Measurements from ENCODE around the gene IRGQ.
A peak's percentile ranks its signal among the peaks of the same experiment; 100 is the strongest.
"Not testable (repeated sequence)": the region's sequence is repeated elsewhere in the genome, so short reads cannot be mapped to it uniquely, and the experiment has no call there.

Gene IRGQ

GRCh38 chr19:43569657-43570056 is 26.3 kb downstream of the IRGQ start:
- no peak for DNase-seq

GRCh38 chr19:43564800-43565199 is 31.1 kb downstream of the IRGQ start:
- DNase-seq: no peak

- no peak for DNase-seq
These were observed 32.0 kb downstream of the IRGQ start for GRCh38 chr19:43563816-43564457.

DNA sequence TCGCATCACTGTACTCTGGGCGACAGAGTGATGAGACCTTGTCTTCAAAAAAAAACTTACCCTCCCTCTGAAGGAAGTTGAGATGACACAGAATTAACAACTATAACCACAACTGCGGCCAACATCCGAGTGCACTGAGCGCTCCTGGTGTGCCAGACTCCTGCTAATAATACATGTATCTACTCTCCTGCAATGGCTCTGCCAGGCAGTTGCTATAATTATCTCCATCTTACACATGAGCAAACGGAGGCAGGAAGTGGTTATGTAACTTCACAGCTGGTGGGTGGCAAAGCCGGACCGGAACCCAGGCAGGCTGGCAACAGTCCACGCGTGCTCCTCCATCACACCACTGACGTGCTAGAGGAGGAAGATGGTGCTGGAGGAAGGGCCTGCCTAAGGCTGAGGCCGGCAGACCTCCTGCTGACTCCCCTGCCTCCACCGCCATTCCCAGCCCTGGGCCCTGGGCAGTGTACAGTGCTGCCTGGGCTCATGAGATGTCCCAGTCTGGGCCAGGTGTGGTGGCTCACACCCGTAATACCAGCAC is 33.2 kb downstream of the IRGQ start:
- peak; percentile 92 for DNase-seq

- DNase-seq: no peak
These were observed 33.7 kb downstream of the IRGQ start for GRCh38 chr19:43562226-43562697.

DNA sequence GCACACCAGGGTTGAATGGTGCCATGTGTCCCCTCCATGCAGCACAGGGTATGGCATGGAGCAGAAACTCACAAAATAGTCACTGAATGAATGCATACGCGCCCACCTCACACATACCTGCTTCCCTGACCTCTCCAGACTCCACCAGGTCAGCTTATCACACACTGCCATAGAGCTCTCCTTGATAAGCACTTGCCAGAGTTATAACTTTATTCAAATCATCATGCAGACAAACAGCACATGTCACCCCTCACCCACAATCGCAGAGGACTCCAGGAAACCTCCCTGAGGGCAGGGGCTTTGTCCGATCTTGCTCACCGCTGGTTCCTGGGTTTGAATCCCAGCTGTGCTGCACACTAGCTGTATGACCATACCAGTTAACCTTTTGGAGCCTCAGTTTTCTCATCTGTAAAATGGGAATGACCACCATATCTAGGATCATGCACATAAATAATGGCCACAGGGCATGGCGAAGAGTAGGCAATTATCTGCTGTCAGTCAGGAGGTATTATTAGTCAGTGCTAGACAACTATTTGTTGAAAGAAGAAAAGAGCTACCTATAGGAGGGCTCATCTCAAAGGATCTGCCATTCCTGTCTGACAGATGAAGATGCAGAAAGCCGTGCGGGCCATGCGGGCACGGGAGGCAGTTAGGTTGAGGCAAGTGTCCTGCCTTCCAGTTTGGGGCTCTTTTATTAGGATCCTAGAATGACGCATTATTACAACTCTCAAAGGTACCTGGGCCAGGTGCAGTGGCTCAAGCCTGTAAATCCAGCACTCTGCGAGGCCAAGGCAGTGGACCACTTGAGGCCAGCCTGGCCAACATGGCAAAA is 34.6 kb downstream of the IRGQ start:
- DNase-seq: no peak

- no peak for DNase-seq
These were observed 35.2 kb downstream of the IRGQ start for GRCh38 chr19:43560687-43561086.

- DNase-seq: peak; percentile 86
These were observed 40.7 kb downstream of the IRGQ start for GRCh38 chr19:43555185-43555770.

GRCh38 chr19:43554317-43554895 is 41.5 kb downstream of the IRGQ start:
- DNase-seq: no peak

- no peak for DNase-seq
These were observed 42.3 kb downstream of the IRGQ start for GRCh38 chr19:43553656-43554055.

GRCh38 chr19:43552616-43553015 is 43.3 kb downstream of the IRGQ start:
- DNase-seq: no peak

- DNase-seq: no peak
These were observed 43.8 kb downstream of the IRGQ start for GRCh38 chr19:43552198-43552450.

GRCh38 chr19:43551399-43552197 is 44.3 kb downstream of the IRGQ start:
- DNase-seq: no peak

GRCh38 chr19:43548706-43549105 is 47.2 kb downstream of the IRGQ start:
- no peak for DNase-seq

DNA sequence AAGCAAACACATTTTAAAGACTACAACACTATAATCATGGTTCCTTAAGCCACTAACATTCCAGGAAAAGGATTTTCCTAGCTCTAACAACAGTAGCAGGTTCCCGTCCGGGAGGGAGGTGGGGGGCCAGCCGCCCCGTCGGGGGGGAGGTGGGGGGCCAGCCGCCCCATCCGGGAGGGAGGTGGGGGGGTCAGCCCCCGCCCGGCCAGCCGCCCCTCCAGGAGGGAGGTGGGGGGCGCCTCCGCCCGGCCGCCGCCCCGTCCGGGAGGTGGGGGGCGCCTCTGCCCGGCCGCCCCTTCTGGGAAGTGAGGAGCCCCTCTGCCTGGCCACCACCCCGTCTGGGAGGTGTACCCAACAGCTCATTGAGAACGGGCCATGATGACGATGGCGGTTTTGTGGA is 48.0 kb downstream of the IRGQ start:
- DNase-seq: not testable (repeated sequence)

DNA sequence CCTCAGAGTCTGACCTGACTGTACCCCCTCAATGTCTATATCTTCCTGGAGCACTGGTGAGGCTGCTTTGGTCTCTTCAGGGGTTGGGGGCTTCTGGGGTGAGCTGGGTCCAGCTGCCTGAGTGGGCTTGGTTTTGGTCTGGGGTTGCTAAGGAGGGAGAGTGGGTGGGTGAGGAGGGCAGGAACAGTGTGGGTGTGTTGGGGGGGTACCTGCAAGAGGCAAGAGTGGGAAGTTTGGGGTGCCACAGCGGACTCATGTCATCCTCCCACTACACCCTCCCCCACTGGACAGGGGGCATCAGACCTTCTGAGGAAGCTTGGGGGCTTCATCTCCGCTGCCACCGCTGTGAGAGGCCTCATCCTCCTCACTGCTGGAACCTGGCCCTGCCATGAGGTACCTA is 49.4 kb downstream of the IRGQ start:
- no peak for DNase-seq

- DNase-seq: no peak
These were observed 50.0 kb downstream of the IRGQ start for GRCh38 chr19:43545981-43546380.

DNA sequence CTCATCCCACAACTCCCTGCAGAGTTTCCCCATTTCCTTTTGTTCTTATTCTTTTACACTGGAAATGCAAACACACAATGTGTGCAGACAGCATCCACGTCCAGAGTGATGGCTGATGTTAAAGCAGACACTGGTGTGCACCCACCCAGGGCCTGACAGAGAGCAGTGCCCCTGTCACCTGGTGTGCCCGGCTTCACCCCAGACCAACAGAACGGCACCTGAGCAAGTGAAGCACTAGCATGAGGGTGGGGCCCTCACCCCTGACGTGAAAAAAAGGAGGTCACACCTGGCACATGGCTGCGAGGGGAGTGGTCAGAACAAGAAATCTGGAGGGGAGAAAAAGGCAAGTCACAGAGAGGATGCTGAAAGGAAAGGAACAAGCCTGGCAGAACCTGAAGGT is 50.7 kb downstream of the IRGQ start:
- no peak for DNase-seq

- DNase-seq: no peak
These were observed 51.9 kb downstream of the IRGQ start for GRCh38 chr19:43544077-43544476.

DNA sequence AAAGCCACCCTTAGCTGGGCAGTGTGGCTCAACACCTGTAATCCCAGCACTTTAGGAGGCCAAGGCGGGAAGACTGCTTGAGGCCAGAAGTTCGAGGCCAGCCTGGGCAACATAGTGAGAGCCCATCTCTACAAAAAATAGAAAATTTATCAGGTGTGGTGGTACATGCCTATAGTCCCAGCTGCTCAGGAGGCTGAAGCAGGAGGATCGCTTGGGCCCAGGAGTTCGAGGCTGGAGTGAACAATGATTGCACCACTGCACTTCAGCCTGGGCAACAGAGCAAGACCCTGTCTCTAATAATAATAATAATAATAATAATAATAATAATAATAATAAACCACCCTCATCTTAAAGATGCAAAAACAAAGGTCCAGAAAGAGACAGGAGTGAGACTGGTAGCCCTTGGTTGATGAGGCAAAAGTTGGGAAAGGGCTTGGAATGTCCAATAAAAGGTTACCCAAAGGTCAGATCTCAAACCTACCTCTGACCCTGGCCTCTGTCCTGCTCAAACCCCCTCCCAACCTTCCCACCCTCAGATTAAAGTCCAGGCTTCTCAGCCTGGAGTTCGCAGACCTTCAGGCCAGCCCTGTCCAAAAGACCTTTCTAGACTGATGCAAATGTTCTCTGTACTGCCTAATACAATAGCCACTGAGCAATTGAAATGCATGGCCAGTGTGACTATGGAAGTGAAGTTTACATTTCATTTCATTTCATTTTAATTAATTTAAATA is 53.8 kb downstream of the IRGQ start:
- no peak for DNase-seq

DNA sequence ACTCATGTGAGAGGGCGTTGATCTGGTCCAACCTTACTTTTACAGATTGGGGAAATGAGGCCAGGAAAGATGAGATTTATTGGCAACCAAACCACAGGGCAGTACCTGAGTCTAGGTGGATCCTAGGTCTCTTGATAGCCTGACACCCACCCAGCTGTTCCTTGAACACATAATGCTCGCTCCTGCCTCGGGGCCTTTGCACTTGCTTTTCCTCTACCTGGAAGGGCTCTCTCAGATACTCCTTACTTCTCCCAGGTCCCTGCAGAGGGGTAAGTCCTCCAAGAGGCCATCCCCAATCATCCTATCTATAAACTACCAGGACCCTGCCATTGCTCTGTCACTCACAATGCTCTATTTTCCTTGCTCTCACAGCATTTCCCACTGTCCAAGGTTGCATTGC is 55.6 kb downstream of the IRGQ start:
- no peak for DNase-seq

- no peak for DNase-seq
These were observed 57.0 kb downstream of the IRGQ start for GRCh38 chr19:43538922-43539321.
